GM19395 (cell line): ENCODE data around the gene CCDC137.
"Not testable (repeated sequence)": the region's sequence is repeated elsewhere in the genome, so short reads cannot be mapped to it uniquely, and the experiment has no call there.

Experiments
- ATAC-seq: cut with Tn5 transposase; IDR thresholded peaks from one replicate; pipeline ENCODE4 v1.9.1; 2021; ENCODE audit warnings: mild to moderate bottlenecking, moderate library complexity; ENCODE audit not compliant: unreplicated experiment

Gene CCDC137

GRCh38 chr17:81648707-81649085, 17.8 kb upstream of the CCDC137 start:
- no peak for ATAC-seq

DNA sequence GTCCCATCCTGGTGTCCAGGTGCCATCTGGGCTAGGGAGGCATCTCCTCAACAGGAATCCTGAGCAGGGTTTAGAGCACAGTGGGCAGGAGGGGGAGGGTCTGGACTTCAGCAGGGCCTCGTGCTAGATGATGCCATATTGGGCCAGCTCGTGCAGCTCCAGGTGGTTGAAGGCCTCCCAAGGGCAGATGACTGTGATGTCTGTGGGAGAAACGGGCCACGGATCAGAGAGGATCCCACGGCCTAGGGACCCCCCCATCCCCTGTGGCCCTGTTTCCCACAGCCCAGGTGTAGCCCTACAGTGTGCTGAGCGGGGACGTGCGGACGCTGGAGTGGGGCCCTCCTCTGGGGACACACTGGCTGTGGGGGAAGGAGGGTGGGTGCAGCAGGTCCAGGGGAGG, 15.6 kb upstream of the CCDC137 start:
- no peak for ATAC-seq

DNA sequence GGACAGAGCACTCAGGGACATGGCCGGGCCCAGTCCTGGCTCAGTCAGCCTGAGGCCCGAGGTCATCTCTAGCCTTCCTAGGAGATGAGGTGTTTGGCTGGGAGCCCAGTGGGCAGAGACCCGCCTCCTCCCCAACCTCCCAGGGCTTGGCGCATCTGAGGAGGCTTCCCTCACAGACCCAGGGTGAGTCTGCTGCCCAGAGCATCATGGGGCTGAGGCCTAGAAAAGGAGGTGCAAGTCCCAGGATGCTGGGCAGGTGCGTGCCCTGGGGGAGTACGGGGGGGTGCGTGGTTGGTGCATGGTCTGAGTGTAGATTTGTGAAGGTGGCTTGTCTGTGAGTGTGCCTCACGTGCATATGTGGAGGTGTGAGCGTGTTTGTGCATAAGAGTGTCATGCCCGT, 14.8 kb upstream of the CCDC137 start:
- no peak for ATAC-seq

DNA sequence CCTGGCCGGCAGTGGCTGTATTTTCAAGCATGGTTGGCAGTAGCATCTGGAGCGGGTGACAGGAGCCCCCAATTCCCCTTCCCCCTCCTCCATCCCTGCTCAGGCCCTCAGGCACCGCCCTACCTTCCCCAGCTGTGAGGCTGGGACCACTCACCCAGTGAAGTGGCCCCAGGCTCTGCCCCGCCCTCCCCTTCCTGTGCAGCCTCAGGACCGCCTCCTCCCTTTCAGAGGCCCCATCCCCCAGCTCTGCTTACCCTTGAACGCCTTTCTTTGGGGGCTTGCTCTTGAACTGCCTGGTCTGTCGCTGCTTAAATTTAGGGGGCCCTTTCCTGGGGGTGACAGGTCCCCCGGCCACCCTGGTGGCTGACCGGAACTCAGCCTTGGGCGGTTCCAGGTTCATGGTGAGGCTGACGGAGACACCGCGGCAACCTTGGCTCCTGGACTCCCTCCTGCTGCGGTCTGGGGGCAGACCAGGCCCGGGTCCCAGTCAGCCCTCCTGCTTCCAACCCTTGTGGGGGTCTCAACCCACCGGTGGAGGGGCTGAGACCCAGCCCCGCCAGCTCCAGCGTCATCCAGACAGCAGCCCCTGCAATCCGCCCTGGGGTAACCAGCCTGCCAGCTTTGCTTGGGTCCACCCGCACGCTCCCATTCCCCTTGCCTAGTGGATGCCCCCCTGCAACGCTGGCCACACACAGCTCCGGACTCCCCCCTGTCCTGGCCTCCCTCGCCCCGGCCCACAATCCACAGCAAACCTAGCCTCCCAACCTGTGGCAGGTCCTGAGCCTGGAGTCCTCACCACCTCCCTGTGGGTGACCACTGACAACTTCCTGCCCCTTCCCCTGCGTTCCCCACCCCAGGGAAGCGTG, 13.4 kb upstream of the CCDC137 start:
- no peak for ATAC-seq

- no peak for ATAC-seq
Observed at GRCh38 chr17:81655378-81656117, 11.0 kb upstream of the CCDC137 start.

GRCh38 chr17:81656118-81656743, 10.3 kb upstream of the CCDC137 start, which contains the start of gene PDE6G:
PDE6G (minus strand) TSS chr17:81656542; CDS start chr17:81653305, 3,237 bp downstream.
- no peak for ATAC-seq

- ATAC-seq: no peak
Observed at GRCh38 chr17:81656835-81657234, 9.7 kb upstream of the CCDC137 start.

DNA sequence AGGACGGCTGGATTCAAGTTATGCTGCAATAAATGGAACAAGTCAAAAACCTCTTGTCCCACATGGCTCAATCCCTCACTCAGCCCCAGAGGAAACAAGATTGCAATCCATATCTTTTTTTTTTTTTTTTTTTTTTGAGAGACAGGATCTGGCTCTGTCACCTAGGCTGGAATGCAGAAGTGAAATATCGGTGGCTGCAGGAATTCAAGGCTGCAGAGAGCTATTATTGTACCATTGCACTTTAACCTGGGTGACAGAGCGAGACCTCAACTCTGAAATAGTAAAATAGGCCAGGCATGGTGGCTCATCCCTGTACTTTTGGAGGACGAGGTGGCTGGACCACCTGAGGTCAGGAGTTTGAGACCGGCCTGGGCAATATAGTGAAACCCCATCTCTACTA, 7.5 kb upstream of the CCDC137 start:
- ATAC-seq: no peak

GRCh38 chr17:81660441-81660840, 6.1 kb upstream of the CCDC137 start:
- ATAC-seq: no peak

DNA sequence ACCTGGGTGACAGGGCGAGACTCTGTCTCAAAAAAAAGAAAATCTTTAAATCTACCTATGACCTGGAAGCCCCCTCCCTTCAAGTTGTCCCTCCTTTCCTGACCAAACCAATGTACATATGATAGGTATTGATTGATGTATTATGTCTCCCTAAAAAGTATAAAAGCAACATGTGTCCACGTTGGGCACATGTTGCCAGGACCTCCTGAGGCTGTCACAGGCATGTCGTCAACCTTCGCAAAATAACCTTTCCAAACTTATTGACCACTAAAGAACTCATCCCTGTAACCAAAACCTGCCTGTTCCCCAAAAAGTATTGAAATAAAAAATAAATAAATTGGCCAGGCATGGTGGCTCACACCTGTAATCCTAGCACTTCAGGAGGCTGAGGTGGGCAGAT, 4.5 kb upstream of the CCDC137 start:
- no peak for ATAC-seq

DNA sequence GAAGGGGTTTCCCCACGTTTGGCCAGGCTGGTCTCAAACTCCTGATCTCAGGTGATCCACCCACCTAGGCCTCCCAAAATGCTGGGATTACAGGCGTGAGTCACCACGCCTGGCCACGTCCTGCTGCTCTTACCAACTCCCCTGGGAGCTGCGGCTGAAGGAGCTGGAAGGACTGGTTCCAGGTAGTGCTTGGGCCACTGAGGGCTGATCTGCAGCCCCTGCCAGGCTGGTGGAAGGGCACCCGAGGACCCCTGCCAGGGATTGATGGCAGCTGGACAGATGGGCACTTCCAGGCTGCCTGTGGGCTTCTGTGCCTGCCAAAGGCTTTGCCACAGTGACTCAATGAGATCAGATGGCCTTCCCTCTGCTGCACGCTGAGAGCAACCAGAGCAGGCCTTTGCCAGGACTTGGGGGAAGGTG, 2.5 kb upstream of the CCDC137 start:
- ATAC-seq: no peak

DNA sequence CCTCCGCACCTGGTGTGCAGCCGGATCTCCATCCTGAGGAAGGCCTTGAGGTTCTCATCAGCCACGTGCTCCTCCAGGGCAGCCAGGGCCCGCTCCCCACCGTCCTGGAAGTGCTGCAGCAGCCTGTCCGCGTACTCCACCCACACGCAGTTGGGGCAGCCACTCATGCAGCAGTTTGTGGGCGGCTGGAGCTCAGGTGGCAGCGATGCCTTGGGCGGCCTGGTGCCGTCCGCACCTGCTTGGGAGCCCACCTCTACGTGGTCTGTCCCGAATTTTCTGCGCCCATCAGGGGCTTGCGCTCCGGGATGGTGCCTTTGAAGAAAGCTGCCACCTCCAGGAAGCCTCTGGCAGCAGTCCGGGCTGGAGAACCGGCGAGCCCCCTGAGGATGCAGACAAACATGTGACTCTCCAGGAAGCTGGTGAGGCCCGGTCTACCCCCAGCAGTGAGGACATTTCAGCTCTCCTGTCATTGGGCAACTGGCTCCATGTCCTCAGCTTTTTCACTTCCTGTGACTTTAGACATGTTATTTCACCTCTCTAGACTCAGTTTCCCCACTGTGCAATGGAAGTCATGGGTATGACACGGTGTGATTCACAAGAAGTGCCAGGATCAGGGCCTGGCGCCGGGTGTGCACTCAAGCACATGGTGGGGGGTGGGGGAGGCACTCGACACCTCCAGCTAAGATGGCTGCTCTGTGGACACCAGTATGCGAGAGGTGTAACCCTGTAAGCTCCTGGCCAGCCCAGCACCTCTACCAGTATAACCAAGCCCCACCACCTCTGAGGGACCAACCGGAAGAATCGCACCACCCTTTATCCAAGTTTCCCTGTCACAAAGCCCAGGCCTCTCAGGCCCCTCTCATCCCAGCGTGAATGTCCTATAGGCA, 1.1 kb upstream of the CCDC137 start:
- ATAC-seq: peak; percentile 17

DNA sequence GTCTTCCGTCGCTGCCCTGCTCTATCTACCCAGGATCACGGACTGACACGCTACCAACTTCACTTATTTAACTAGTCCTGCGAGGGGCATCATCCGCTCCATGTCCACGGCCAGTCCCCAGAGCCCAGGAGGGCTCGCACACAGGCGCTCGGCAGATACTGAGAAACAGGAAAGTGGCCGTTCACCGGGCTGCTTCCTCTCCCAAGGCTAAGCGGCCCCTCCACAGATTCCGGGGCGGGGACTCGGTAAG, 520 bp upstream of the CCDC137 start:
- ATAC-seq: no peak

DNA sequence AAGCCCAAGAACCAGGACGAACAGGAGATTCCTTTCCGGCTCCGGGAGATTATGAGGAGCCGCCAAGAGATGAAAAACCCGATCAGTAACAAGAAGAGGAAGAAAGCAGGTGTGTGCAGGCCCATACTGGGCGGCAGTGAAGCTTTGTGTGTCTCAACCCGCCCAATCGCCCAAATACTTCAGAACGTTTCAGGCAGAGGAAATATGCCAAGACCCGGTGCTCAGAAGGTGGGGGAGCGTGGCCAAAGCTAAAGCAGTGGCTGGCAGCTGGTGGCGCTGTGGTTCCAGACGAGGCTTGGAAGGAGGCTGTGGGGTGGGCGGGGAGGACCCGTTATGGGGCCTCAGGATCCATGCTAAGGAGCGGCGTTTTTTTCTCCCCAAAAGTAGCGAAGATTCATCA, 1.2 kb downstream of the CCDC137 start:
- no peak for ATAC-seq

- ATAC-seq: no peak
Observed at GRCh38 chr17:81672504-81672903, 6.0 kb downstream of the CCDC137 start.

GRCh38 chr17:81672954-81673353, 6.4 kb downstream of the CCDC137 start:
- no peak for ATAC-seq

GRCh38 chr17:81673561-81674258, 7.2 kb downstream of the CCDC137 start:
- no peak for ATAC-seq

- ATAC-seq: not testable (repeated sequence)
Observed at GRCh38 chr17:81675515-81676221, 9.1 kb downstream of the CCDC137 start.

- ATAC-seq: no peak
Observed at GRCh38 chr17:81676906-81677305, 10.4 kb downstream of the CCDC137 start.

DNA sequence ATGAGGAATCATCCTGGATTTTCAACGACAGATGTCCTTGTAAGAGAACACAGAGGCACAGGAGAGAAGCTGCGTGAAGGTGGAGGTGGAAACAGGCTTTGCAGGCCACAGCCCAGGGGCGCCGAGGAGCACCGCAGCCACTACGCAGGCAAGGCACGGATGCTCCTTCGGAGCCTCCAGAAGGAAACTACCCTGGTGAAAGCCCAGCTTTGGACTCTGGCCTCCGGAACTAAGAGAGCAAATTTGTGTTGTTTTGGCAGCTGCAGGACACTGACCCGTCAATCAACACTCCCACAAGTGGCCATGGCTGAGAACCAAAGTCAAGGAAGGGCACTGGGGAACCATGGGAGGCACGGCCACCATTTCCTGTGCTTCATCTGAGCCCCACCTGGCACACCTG, 13.6 kb downstream of the CCDC137 start:
- no peak for ATAC-seq
